GM21515 (cell line): ENCODE data around the gene ALG10.
"Not testable (repeated sequence)": the region's sequence is repeated elsewhere in the genome, so short reads cannot be mapped to it uniquely, and the experiment has no call there.

Experiments
- ATAC-seq: cut with Tn5 transposase; IDR thresholded peaks from one replicate; pipeline ENCODE4 v1.9.1; 2021; ENCODE audit not compliant: unreplicated experiment

ALG10 gene, protein sequence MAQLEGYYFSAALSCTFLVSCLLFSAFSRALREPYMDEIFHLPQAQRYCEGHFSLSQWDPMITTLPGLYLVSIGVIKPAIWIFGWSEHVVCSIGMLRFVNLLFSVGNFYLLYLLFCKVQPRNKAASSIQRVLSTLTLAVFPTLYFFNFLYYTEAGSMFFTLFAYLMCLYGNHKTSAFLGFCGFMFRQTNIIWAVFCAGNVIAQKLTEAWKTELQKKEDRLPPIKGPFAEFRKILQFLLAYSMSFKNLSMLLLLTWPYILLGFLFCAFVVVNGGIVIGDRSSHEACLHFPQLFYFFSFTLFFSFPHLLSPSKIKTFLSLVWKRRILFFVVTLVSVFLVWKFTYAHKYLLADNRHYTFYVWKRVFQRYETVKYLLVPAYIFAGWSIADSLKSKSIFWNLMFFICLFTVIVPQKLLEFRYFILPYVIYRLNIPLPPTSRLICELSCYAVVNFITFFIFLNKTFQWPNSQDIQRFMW

DNA sequence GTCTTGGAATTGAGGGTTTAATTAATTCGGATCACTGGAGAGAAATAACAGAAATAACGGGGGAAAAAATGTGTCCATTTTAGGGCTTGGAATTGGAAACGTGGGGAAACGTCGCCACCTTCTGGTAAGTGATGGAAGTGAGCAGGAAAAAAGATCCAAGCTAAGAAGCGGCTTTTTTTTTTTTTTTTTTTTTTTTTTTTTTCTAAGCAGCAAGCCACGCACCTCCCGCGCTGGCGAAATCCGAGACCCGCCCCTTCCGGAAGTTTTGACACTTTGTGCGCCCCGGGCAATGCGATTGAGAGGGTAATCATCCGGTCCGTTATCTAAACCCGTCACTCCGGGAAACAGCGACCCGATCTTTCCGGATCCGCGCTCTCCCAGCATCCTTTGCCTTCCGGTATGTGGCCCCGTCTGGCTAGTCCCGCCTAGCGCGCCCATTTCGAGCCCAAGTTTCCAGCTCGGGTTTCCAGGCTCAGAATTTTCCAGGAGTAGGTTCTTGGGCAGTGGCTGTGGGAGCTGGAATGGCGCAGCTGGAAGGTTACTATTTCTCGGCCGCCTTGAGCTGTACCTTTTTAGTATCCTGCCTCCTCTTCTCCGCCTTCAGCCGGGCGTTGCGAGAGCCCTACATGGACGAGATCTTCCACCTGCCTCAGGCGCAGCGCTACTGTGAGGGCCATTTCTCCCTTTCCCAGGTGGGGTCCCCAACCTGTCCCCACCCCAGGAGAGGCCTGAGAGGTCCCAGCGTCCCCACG lies at the start of gene ALG10:
TSS of gene ALG10 (plus strand) at position 418 of the 752 bp plus-strand sequence. CDS start at position 522, 104 bp downstream.
- peak; percentile 100 for ATAC-seq

DNA sequence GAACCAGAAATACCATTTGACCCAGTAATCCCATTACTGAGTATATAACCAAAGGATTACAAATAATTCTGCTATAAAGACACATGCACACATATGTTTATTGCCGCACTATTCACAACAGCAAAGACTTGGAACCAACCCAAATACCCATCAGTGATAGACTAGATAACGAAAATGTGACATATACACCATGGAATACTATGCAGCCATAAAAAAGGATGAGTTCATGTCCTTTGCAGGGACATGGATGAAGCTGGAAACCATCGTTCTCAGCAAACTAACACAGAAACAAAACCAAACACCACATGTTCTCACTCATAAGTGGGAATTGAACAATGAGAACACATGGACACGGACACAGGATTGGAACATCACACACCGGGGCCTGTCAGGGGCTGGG lies 49.4 kb upstream of the ALG10 start:
- not testable (repeated sequence) for ATAC-seq

- ATAC-seq = no peak
Measured at GRCh38 chr12:33977887-33978286, 44.4 kb upstream of the ALG10 start.

DNA sequence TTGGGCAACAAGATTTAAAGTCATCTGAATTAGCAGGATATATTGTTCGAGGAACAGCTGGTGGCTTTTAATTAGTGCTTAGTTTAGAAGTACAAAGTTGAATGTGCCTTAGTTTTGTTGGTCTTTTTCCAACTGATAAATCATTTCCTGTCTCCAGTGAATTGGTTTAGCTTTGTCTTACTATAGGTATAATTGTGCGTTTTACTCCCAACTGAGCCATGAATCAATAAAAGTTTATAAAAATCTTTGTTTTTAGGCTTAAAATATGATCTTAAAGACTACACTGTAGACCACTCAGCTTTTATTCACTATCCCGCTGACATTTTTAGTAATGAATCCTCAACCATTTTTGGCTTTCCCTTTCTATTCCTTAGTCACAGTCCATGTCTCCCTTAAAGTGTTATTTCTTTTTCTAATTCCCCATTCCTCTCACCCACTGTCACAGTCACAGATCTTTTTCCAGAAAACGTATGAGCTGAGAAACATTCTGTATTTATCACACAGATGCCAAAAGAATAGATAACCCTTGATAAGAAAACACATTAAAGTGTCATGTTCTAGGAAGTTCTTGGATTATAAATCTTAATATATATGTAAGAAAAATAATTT lies 34.0 kb upstream of the ALG10 start:
- no peak for ATAC-seq

- ATAC-seq = no peak
Measured at GRCh38 chr12:33988913-33989312, 33.4 kb upstream of the ALG10 start.

DNA sequence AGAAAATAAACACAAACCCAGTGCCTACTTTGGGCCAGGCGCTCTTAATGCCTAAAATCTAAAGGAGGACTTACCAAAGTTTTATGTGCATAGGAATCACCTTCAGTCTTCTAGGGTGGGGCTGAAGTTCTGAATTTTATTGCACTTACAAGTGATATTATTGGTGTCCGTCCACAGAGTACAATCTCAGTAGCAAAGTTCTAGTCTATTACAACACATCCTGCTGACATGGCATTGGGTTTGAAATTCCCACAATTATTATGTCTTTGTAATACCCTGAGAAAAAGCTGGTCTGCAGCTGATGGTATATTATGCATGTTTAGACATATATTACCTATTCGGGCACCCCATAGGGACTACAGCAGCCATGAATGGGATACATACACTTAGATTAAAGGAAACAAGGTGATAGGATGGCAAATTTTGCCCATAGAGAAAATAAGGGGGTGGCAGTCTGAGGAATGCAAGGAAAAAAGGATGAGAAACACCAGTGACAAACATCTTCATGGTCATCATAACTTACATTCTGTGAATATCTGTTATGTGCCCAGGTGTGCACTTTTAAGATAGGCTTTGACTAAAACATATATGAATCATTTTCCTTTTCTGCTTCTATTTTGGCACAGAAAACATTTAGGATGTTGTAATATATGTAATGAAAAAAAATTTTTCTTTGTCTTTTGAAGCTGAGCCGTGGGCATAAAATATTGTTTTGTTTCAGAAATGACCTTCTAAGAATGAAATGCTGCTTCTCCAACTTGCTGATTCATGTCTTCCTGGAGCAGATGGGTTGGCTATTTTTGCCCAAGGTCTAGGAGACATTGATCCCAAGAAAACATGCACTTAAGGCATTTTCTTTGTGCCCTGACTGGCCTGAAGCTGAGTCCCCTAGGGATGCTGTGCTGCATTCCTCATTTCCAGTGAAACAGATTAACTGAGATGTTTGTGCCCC lies 27.2 kb upstream of the ALG10 start:
- no peak for ATAC-seq

DNA sequence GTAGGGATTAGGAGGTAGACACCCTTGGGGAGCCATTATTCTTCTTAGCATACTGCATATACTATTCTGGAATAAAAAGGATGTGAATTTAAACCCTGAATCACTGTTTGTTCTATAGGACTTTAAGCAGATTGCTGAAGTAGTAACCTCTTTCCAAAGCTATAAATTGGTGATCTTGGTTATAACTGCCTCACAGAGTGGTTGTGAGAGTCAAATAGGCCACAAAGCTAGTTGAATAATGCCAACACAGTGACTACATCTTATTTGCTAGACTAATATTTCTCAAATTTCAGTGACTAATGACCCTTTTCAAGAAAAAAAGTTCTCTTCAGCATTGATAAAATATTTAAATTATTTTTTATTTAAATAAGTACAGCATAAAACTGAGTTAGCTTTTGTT lies 13.5 kb upstream of the ALG10 start:
- not testable (repeated sequence) for ATAC-seq

GRCh38 chr12:34016361-34016760 lies 5.9 kb upstream of the ALG10 start:
- ATAC-seq = no peak

GRCh38 chr12:34021071-34021470 lies 1.2 kb upstream of the ALG10 start:
- ATAC-seq = no peak

- not testable (repeated sequence) for ATAC-seq
Measured at GRCh38 chr12:34027661-34028060, 5.4 kb downstream of the ALG10 start.

- no peak for ATAC-seq
Measured at GRCh38 chr12:34030591-34030990, 8.3 kb downstream of the ALG10 start.

- ATAC-seq = no peak
Measured at GRCh38 chr12:34033628-34034296, 11.5 kb downstream of the ALG10 start.

DNA sequence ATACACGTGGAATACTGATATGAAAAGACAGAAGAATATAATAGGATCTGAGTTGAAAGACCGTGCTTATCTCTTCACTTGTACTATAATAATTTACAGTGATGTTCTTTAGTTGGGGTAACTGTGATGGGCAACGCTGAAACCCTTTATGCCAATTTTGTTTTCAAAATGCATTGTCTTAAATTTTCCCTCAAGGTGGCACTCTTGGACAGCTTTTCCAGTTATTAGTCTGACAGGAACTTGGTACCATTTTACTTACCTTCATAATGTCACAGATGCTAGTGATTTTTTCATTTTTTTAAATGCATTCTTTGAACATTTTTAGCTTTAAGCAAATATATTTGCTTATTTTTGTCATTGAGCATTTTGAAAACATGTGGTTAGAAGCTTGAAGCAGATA lies 16.1 kb downstream of the ALG10 start:
- ATAC-seq = not testable (repeated sequence)

- no peak for ATAC-seq
Measured at GRCh38 chr12:34046570-34046969, 24.3 kb downstream of the ALG10 start.

DNA sequence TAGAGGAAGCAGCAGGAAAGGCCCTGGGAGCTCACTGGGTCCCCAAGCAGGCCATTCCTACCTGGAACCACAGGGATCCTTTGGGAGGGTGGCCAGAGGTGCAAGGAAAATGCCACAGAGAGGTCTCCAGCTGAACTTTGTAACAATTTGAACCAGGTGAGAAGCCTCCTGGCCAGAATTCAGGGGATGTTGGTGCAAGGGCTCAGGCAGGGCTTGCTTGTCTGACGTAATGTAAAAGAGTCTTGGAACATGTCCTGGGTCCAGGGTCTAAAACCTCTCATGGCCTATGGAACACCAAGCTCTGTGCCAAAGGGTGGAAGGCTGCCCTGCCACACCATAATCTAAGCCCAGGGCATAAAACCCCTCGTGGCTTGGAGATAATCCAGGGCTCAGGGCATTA lies 25.6 kb downstream of the ALG10 start:
- ATAC-seq = not testable (repeated sequence)

DNA sequence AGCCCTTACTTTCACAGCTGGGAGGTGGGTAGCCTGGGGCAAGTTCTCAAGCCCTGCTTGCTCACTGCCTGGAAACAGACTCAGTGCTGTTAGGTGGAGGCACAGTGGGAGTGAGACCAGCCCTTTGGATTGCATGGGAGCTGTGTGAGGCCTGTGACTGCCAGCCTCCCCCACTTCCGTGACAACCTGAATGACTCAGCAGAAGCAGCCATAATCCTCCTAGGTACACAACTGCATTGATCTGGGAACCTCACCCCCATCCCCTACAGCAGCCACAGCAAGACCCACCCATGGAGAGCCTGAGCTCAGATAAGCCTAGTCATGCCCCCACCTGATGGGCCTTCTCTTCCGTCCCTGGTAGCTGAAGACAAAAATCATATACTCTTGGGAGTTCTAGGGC lies 26.4 kb downstream of the ALG10 start:
- no peak for ATAC-seq

DNA sequence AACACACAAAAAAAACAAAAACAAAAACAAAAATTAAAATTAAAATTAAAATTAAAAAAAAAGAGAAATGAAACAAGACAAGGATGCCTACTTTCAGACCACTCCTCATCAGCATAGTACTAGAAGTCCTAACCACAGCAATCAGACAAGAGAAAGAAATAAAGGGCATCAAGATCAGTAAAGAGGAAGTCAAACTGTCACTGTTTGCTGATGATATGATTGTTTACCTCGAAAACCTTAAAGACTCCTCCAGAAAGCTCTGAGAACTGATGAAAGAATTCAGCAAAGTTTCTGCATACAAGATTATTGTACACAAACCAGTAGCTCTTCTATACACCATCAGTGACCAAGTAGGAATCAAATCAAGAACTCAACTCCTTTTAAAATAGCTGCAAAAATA lies 29.2 kb downstream of the ALG10 start:
- no peak for ATAC-seq

DNA sequence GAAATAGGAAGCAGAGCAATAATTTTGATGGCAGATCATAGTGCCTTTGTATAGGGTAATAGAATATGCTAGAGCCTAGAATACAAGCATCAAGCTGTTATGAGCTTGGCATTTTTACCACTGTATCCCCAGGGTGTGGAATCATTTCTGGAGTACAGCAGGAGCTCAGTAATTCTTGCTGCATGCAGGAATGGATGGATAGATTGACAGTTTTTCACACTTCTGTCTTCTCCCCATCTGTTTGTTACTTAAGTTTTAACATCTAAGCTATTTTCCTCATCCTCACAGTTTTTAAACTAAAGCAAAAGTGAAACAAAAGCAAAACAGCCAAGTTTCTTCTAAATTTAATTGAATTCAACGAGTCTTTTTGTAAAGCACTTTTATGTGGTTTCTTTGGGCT lies 32.6 kb downstream of the ALG10 start:
- no peak for ATAC-seq
